A549 (cell line): ENCODE data around the gene MAP3K5. TPM values are rescaled to one million over a fixed set of nuclear protein-coding genes. Genes with fewer than 3 reads are reported as not detected.

Experiments used
- ATAC-seq, 2 experiments: fragments of 200-7000 bp in 1 of 2; fragments of >200 bp in 1 of 2; cut with Nextera tagmentation in 1 of 2; cut with Tn5 transposase in 1 of 2; 3 replicates each; pipeline versions ENCODE4 v1.8.0 to v1.9.1; 2018 to 2020; ENCODE audit warnings: mild to moderate bottlenecking in 1 of 2, moderate library complexity in 1 of 2
- CTCF ChIA-PET: fragments of 300-600 bp; sonication (Branson Sonifier 250); formaldehyde crosslinking; extraction: SDS; loops from one replicate; lab custom pipeline; 2021; ENCODE audit warnings: antibody characterized with exemption, inconsistent platforms; lab: Yijun Ruan, JAX
- POLR2A ChIA-PET: fragments of 350-600 bp; formaldehyde crosslinking; extraction: SDS; loops from one replicate; lab custom pipeline; 2021; ENCODE audit warnings: antibody characterized with exemption, inconsistent platforms; lab: Yijun Ruan, JAX
- DNase-seq, 2 experiments: peaks; one replicate each; pipeline versions ENCODE4 v3.0.0 to v3.0.0-alpha.2; 2011 to 2016; ENCODE audit warnings: low read depth in 1 of 2, low spot score in 1 of 2
- FAIRE-seq: peaks from 2 replicates; lab custom pipeline; 2011; peaks lifted over from hg19 to GRCh38; lab: Jason Lieb, UNC
- H3K27ac ChIP-seq, 2 experiments: fragments of >200 bp; sonication (Bioruptor Twin); formaldehyde crosslinking; 3 replicates each; pipeline ENCODE4 v1.5.1; 2016 to 2017
- H3K4me1 ChIP-seq: fragments of >200 bp; sonication (Bioruptor Twin); formaldehyde crosslinking; 3 replicates; pipeline ENCODE4 v1.6.1; 2016
- H3K4me2 ChIP-seq: fragments of >200 bp; sonication (Bioruptor Twin); formaldehyde crosslinking; 3 replicates; pipeline ENCODE4 v1.6.1; 2016
- H3K4me3 ChIP-seq: fragments of >200 bp; sonication (Bioruptor Twin); formaldehyde crosslinking; 3 replicates; pipeline ENCODE4 v1.5.1; 2016
- H3K9me3 ChIP-seq: fragments of >200 bp; sonication (Bioruptor Twin); formaldehyde crosslinking; 3 replicates; pipeline ENCODE4 v1.6.1; 2016
- BHLHE40 ChIP-seq: IDR thresholded peaks from 2 replicates; pipeline ENCODE4 v1.6.1; 2012; ENCODE audit warnings: low read depth, low read length, inconsistent platforms
- CBX8 ChIP-seq: fragments of 200-600 bp; sonication (generic); IDR thresholded peaks from 2 replicates; pipeline ENCODE4 v1.6.1; 2016
- CHD4 ChIP-seq: fragments of 200-600 bp; sonication (generic); IDR thresholded peaks from 2 replicates; pipeline ENCODE4 v1.6.1; 2016; ENCODE audit warnings: antibody characterized with exemption, mild to moderate bottlenecking, borderline replicate concordance
- CTCF ChIP-seq: fragments of >200 bp; sonication (Bioruptor Twin); formaldehyde crosslinking; IDR thresholded peaks from 3 replicates; pipeline ENCODE4 v1.5.1; 2016
- EHMT2 ChIP-seq: fragments of 200-600 bp; sonication (generic); IDR thresholded peaks from 2 replicates; pipeline ENCODE4 v1.6.1; 2016; ENCODE audit warnings: antibody characterized with exemption, low read depth, mild to moderate bottlenecking, moderate library complexity
- ELK1 ChIP-seq: fragments of 150-350 bp; IDR thresholded peaks from 2 replicates; pipeline ENCODE4 v1.6.1; 2014; ENCODE audit warnings: low read depth, mild to moderate bottlenecking, low read length
- ESRRA ChIP-seq: fragments of 150-350 bp; IDR thresholded peaks from 2 replicates; pipeline ENCODE4 v1.6.1; 2014; ENCODE audit warnings: mild to moderate bottlenecking, low read length, borderline replicate concordance
- HOXB13 ChIP-seq: fragments of 250-450 bp; sonication (Bioruptor Pico); IDR thresholded peaks from 2 replicates; pipeline ENCODE4 v1.5.0; 2020; ENCODE audit warnings: low read depth, mild to moderate bottlenecking, moderate library complexity
- JUN ChIP-seq, 2 experiments: fragments of >200 bp; sonication (Bioruptor Twin); formaldehyde crosslinking; IDR thresholded peaks; 2 replicates in 1 of 2; 3 replicates in 1 of 2; pipeline ENCODE4 v1.6.1; 2016 to 2017
- KDM1A ChIP-seq: fragments of 200-600 bp; sonication (generic); IDR thresholded peaks from 2 replicates; pipeline ENCODE4 v1.6.1; 2016; ENCODE audit warnings: low read depth, mild to moderate bottlenecking
- MAFK ChIP-seq: fragments of 450-650 bp; IDR thresholded peaks from 2 replicates; pipeline ENCODE4 v1.6.1; 2014; ENCODE audit not compliant: partially characterized antibody
- MAX ChIP-seq: IDR thresholded peaks from 2 replicates; pipeline ENCODE4 v1.6.1; 2012
- NFE2L2 ChIP-seq: fragments of 150-350 bp; conservative IDR thresholded peaks from 2 replicates; pipeline ENCODE4 v1.6.1; 2014; ENCODE audit warnings: low read length
- NPAS2 ChIP-seq: fragments of 250-450 bp; sonication (Bioruptor Pico); IDR thresholded peaks from 2 replicates; pipeline ENCODE4 v1.8.0; 2022; ENCODE audit warnings: mild to moderate bottlenecking, moderate library complexity, borderline replicate concordance
- PHF8 ChIP-seq: fragments of 200-600 bp; sonication (generic); IDR thresholded peaks from 2 replicates; pipeline ENCODE4 v1.6.1; 2016; ENCODE audit warnings: low read depth, mild to moderate bottlenecking, antibody characterized with exemption, moderate library complexity, borderline replicate concordance
- POLR2A ChIP-seq: IDR thresholded peaks from 2 replicates; pipeline ENCODE4 v1.6.1; 2012; ENCODE audit warnings: mild to moderate bottlenecking, low read length
- REST ChIP-seq: fragments of 200-600 bp; sonication (generic); IDR thresholded peaks from 2 replicates; pipeline ENCODE4 v1.6.1; 2016; ENCODE audit warnings: antibody characterized with exemption, mild to moderate bottlenecking, moderate library complexity
- RFX5 ChIP-seq: fragments of 450-650 bp; IDR thresholded peaks from 2 replicates; pipeline ENCODE4 v1.7.1; 2014; ENCODE audit warnings: antibody characterized with exemption, mild to moderate bottlenecking, moderate library complexity
- SMC3 ChIP-seq: fragments of >200 bp; sonication (Bioruptor Twin); formaldehyde crosslinking; IDR thresholded peaks from 3 replicates; pipeline ENCODE4 v1.6.1; 2018; ENCODE audit warnings: inconsistent platforms
- SREBF2 ChIP-seq: fragments of 450-650 bp; IDR thresholded peaks from 2 replicates; pipeline ENCODE4 v1.6.1; 2014; ENCODE audit warnings: mild to moderate bottlenecking, moderate library complexity
- TFCP2L1 ChIP-seq: fragments of 250-450 bp; sonication (Bioruptor Pico); IDR thresholded peaks from 2 replicates; pipeline ENCODE4 v1.5.0; 2021; ENCODE audit warnings: mild to moderate bottlenecking
- TP53 ChIP-seq: fragments of 250-450 bp; sonication (Bioruptor Pico); IDR thresholded peaks from 2 replicates; pipeline ENCODE4 v1.5.0; 2021; ENCODE audit warnings: mild to moderate bottlenecking, moderate library complexity
- WGBS: methylation state at CpG from one replicate; pipeline ENCODE4 v1.1.6; 2017; ENCODE audit errors: missing lambda C conversion rate; 5-methylcytosine and 5-hydroxymethylcytosine counted together
- polyA plus RNA-seq, 4 experiments: library from polyadenylated mRNA; depleted of rRNA in 3 of 4; stranded (reverse); fragments of >200 nt; fragmentation: RNase III in 1 of 4; extraction: RNeasy Plus Mini Kit Qiagen cat#74134 plus additional on column Dnase treatment in 1 of 4; gene quantifications; 2 replicates in 3 of 4; 3 replicates in 1 of 4; pipeline ENCODE4 v1.2.3, GENCODE V29; 2011 to 2017

MAP3K5 gene
- polyA plus RNA-seq, 2 of the 4 experiments (the other 2 are of a cell fraction) = 2.1 to 4.1 TPM

GRCh38 chr6:136660727-136661126, 131.6 kb downstream of the MAP3K5 start:
- TF ChIP-seq CTCF (no peak), JUN (IDR thresholded peaks at IDR 0.05) (no peak), ESRRA (no peak), NFE2L2 (no peak), CBX8 (no peak)
- ATAC-seq (no peak), DNase-seq (no peak), FAIRE-seq (no peak)
- POLR2A ChIA-PET = interaction anchor here (0.5 kb wide), 1 partner anchor 121 kb away, joined by 3 read pairs; no protein-coding TSS in a partner anchor
- no peaks in the 10 kb centered on the region for H3K4me1 ChIP-seq
- WGBS = 96% methylated on average over 1 of the region's 1 CpG
- no peaks in the 10 kb centered on the region for H3K9me3 ChIP-seq
- CTCF ChIA-PET = interaction anchor here (1.0 kb wide), 1 partner anchor 16 kb away, joined by 3 read pairs; no protein-coding TSS in a partner anchor
- no peak overlapping the region for H3K4me2 ChIP-seq
- H3K4me3 ChIP-seq = no peak overlapping the region
- no peak overlapping the region for H3K27ac ChIP-seq

GRCh38 chr6:136659991-136660499, 132.2 kb downstream of the MAP3K5 start:
- Histone ChIP-seq H3K9me3 (no peaks in the 10 kb centered on the region), H3K4me2 (no peak overlapping the region), H3K4me3 (no peak overlapping the region), H3K4me1 (no peaks in the 10 kb centered on the region), H3K27ac (no peak overlapping the region)
- FAIRE-seq (no peak), DNase-seq (no peak), ATAC-seq (no peak)
- POLR2A ChIA-PET = interaction anchor here (0.5 kb wide), 1 partner anchor 122 kb away, joined by 3 read pairs; no protein-coding TSS in a partner anchor
- WGBS = 93% methylated on average over 6 of the region's 6 CpGs
- TF ChIP-seq ELK1 = no peak
- TF ChIP-seq CHD4 = no peak
- no peak for TF ChIP-seq TFCP2L1 (CRISPR knock-in tag)
- no peak for TF ChIP-seq SMC3
- no peak for TF ChIP-seq POLR2A
- no peak for TF ChIP-seq KDM1A
- TF ChIP-seq REST = no peak
- no peak for TF ChIP-seq NFE2L2
- no peak for TF ChIP-seq RFX5
- no peak for TF ChIP-seq SREBF2
- no peak for TF ChIP-seq NPAS2 (CRISPR knock-in tag)
- no peak for TF ChIP-seq TP53 (CRISPR knock-in tag)
- TF ChIP-seq EHMT2 = no peak
- TF ChIP-seq MAX = no peak
- TF ChIP-seq PHF8 = no peak
- no peak for TF ChIP-seq HOXB13 (CRISPR knock-in tag)
- TF ChIP-seq CBX8 = no peak
- no peak for TF ChIP-seq BHLHE40
- TF ChIP-seq MAFK = no peak
- CTCF ChIA-PET = no interaction called here
